Right ventricle myocardium superior (tissue), 1 donor: Measurements from ENCODE around the gene MAPK6. TPM values are rescaled to one million over a fixed set of nuclear protein-coding genes. Genes with fewer than 3 reads are reported as not detected.
"Not testable (repeated sequence)": the region's sequence is repeated elsewhere in the genome, so short reads cannot be mapped to it uniquely, and the experiment has no call there.

Experiments used
- ATAC-seq: fragments of 200-7000 bp; cut with Tn5 transposase; one replicate; pipeline ENCODE4 v1.9.1; 2020; ENCODE audit warnings: mild to moderate bottlenecking; ENCODE audit not compliant: poor library complexity
- DNase-seq: peaks from one replicate; pipeline ENCODE4 v3.0.0-alpha.2; 2020
- intact Hi-C: fragments of 100-400 bp; cut with DNase I; formaldehyde crosslinking; loops from one replicate; pipeline ENCODE4 v1.11.2; 2022
- total RNA-seq: library from RNA; stranded (reverse); fragmentation: NEBNext Ultra II Directional; extraction: Animal tissue kit (Norgen Biotek cat#: 25700); gene quantifications from one replicate; pipeline ENCODE4 v1.2.1, GENCODE V29; 2021
- donor health status: DM: no; HTN: yes; CAD: no; lungs with severe emphysema.

Gene MAPK6
- total RNA-seq, 1 donor from 2014 or later, result 17.6 TPM

GRCh38 chr15:52068004-52068615 lies 49.1 kb downstream of the MAPK6 start:
- ATAC-seq (no peak), DNase-seq (no peak)
- intact Hi-C loops, result no loop called here

- ATAC-seq, result no peak
- DNase-seq, result no peak
- intact Hi-C loops, result no loop called here
Measured at GRCh38 chr15:52069559-52069958, 50.5 kb downstream of the MAPK6 start.

GRCh38 chr15:52071570-52071969 lies 52.6 kb downstream of the MAPK6 start:
- ATAC-seq (no peak), DNase-seq (no peak)
- intact Hi-C loops, result no loop called here

GRCh38 chr15:52076889-52077781 lies 58.1 kb downstream of the MAPK6 start:
- no peak for ATAC-seq
- intact Hi-C loops, result loop anchor here (5.0 kb wide), 1 partner anchor 95 kb away; no protein-coding TSS in a partner anchor

GRCh38 chr15:52078197-52078875 lies 59.3 kb downstream of the MAPK6 start:
- DNase-seq (no peak), ATAC-seq (no peak)
- intact Hi-C loops, result loop anchor here (5.0 kb wide), 1 partner anchor 96 kb away; no protein-coding TSS in a partner anchor

More at GRCh38 chr15:52076889-52077781, 58.1 kb downstream of the MAPK6 start:
- no peak for DNase-seq

- intact Hi-C loops, result loop anchor here (5.0 kb wide), 1 partner anchor 97 kb away; no protein-coding TSS in a partner anchor
- ATAC-seq, result peak; percentile 90
- DNase-seq, result peak; percentile 87
Measured at GRCh38 chr15:52078876-52079700, 60.1 kb downstream of the MAPK6 start.

GRCh38 chr15:52080031-52080430 lies 61.0 kb downstream of the MAPK6 start:
- DNase-seq, result no peak
- intact Hi-C loops, result no loop called here
- ATAC-seq, result no peak

GRCh38 chr15:52080706-52081392 lies 61.8 kb downstream of the MAPK6 start:
- intact Hi-C loops, result no loop called here
- DNase-seq (no peak), ATAC-seq (no peak)

- DNase-seq (no peak), ATAC-seq (no peak)
- intact Hi-C loops, result no loop called here
Measured at GRCh38 chr15:52082197-52083036, 63.4 kb downstream of the MAPK6 start.

GRCh38 chr15:52083037-52083359 lies 64.0 kb downstream of the MAPK6 start:
- DNase-seq, intact Hi-C loops, ATAC-seq: not testable (repeated sequence)

- no peak for ATAC-seq
- intact Hi-C loops, result no loop called here
Measured at GRCh38 chr15:52083603-52084002, 64.6 kb downstream of the MAPK6 start.

GRCh38 chr15:52085299-52085698 lies 66.3 kb downstream of the MAPK6 start:
- DNase-seq (no peak), ATAC-seq (no peak)
- intact Hi-C loops, result no loop called here

More at GRCh38 chr15:52083603-52084002, 64.6 kb downstream of the MAPK6 start:
- DNase-seq, result no peak

- ATAC-seq (no peak), DNase-seq (no peak)
- intact Hi-C loops, result no loop called here
Measured at GRCh38 chr15:52086011-52086786, 67.2 kb downstream of the MAPK6 start.

- DNase-seq (no peak), ATAC-seq (no peak)
- intact Hi-C loops, result no loop called here
Measured at GRCh38 chr15:52090193-52090592, 71.2 kb downstream of the MAPK6 start.

- intact Hi-C loops, result no loop called here
- ATAC-seq (no peak), DNase-seq (no peak)
Measured at GRCh38 chr15:52093167-52093538, 74.1 kb downstream of the MAPK6 start.
